ENCODE results near the gene SIPA1.

DNA sequence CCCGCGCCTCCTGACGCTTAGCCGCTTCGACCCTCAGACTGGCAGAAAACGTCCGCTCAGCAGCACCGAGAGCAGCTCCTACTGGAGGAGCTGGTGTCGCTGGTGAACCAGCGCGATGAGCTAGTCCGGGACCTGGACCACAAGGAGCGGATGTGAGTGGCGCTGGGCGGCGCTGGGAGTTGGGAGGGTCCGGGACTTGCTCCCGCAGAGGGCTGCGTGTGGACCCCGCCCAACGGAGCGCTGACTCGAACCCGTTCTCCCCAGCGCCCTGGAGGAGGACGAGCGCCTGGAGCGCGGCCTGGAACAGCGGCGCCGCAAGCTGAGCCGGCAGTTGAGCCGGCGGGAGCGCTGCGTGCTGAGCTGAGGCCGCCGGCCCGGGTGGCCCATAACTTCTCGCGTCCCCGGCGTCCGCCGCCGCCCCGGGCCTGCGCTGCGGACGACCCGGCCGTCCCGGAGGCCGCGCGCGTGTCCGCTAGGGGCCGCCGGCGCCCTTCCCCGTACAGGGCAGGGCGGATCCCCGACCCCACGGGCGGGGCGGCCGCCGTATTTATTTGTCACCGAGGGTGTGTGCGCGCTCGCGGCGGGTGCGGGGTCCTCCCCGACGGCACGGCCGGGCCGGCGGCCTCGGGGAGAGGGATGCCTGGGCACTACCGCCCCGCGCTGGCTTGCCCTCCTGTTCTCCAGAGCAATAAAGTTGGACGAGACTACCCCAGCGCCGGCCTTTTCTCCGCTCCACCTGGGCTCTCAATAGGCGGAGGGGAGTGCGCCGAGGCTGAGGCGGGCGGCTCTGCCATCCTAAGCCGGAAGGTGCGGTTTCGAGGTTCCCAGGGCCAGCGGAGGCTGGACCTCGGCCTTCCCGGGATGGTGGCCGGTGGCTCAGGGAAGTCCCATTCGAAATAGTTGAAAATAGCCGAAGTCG lies 45.7 kb upstream of the SIPA1 start:
- TF ChIP-seq EZH2 (IDR thresholded peaks at IDR 0.05) (no peak), POLR2AphosphoS5 (IDR thresholded peaks at IDR 0.05; ENCODE audit: borderline replicate concordance, low read depth, low read length) (no peak), FOXP2 (optimal IDR thresholded peaks at IDR 0.05; ENCODE audit: control extremely low read depth, extremely low read length, insufficient read depth) (no peak)
